Measurements from ENCODE around the gene TRPV3. TPM values are rescaled to one million over a fixed set of nuclear protein-coding genes. Genes with fewer than 3 reads are reported as not detected.

The TRPV3 gene
- total RNA-seq, 3 donors from 2014 or later (not counting 1 experiment from before 2014, with no cell fraction given), result 5.6 to 10.3 (median 7.6) TPM

Other genes with a start within 250 kb of the TRPV3 start
- gene OR3A2, start 171.5 kb downstream of the TRPV3 start, total RNA-seq, result 1 to 10 TPM in 1 of 3 donors, under 1 TPM in 1, not detected in 1; 0.80 to 1.2 TPM
- not detected for gene OR1E1, start 159.4 kb downstream of the TRPV3 start, total RNA-seq
- gene OR3A3, start 146.4 kb downstream of the TRPV3 start, total RNA-seq, result not detected
- not detected for gene OR1E2, start 124.0 kb downstream of the TRPV3 start, total RNA-seq
- gene SPATA22, start 86.0 kb downstream of the TRPV3 start, total RNA-seq, result 1 to 10 TPM in 1 of 3 donors, not detected in 2; 1.3 TPM
- gene ASPA, start 81.8 kb downstream of the TRPV3 start, total RNA-seq, result not detected
- gene TRPV1, start 51.6 kb upstream of the TRPV3 start, total RNA-seq, result 1 to 10 TPM; 3.2 to 4.5 (median 4.2) TPM
- 1 to 10 TPM; 5.8 to 9.3 (median 8.9) TPM for gene SHPK, start 78.4 kb upstream of the TRPV3 start, total RNA-seq
- gene CTNS, start 78.9 kb upstream of the TRPV3 start, total RNA-seq, result 10 to 100 TPM in 1 of 3 donors, 1 to 10 TPM in 2; 7.6 to 24.2 (median 9.6) TPM
- 10 to 100 TPM; 15.1 to 17.0 (median 16.3) TPM for gene TAX1BP3, start 110.8 kb upstream of the TRPV3 start, total RNA-seq
- 10 to 100 TPM; 29.3 to 34.7 (median 32.1) TPM for gene EMC6, start 111.0 kb upstream of the TRPV3 start, total RNA-seq
- 10 to 100 TPM in 1 of 3 donors, 1 to 10 TPM in 2; 7.8 to 15.4 (median 9.2) TPM for gene P2RX5, start 138.3 kb upstream of the TRPV3 start, total RNA-seq
- under 1 TPM; 0.33 to 0.79 (median 0.70) TPM for gene HASPIN, start 166.1 kb upstream of the TRPV3 start, total RNA-seq
- gene ITGAE, start 243.4 kb upstream of the TRPV3 start, total RNA-seq, result 10 to 100 TPM; 12.8 to 13.8 (median 13.8) TPM

All from natural killer cell (primary cell).